AG09319 (cell line): Measurements from ENCODE around the gene CUBN.

ENCODE experiments used
- DNase-seq: peaks from one replicate; pipeline ENCODE4 v3.0.0-alpha.2; 2010; ENCODE audit warnings: low read depth; ENCODE audit errors: extremely low read depth
- TF ChIP-seq, protein P1 (sequence below): IDR thresholded peaks from 2 replicates; pipeline ENCODE4 v1.5.1; 2011; ENCODE audit warnings: low read depth, mild to moderate bottlenecking, inconsistent platforms, low read length, moderate library complexity

Gene CUBN

DNA sequence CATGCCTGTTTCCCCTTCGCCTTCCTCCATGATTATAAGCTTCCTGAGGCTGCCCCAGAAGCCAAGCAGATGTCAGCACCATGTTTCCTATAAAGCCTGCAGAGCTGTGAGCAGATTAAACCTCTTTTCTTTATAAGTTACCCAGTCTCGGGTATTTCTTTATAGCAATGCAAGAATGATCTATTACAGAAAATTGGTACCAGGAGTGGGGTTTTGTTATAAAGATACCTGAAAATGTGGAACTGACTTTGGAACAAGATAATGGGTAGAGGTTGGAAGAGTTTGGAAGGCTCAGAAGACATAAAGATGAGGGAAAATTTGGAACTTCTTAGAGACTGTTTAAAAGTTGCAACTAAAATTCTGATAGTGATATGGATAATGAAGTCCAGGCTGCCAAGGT lies 307.6 kb downstream of the CUBN start:
- DNase-seq: no peak
- TF ChIP-seq, protein P1, sequence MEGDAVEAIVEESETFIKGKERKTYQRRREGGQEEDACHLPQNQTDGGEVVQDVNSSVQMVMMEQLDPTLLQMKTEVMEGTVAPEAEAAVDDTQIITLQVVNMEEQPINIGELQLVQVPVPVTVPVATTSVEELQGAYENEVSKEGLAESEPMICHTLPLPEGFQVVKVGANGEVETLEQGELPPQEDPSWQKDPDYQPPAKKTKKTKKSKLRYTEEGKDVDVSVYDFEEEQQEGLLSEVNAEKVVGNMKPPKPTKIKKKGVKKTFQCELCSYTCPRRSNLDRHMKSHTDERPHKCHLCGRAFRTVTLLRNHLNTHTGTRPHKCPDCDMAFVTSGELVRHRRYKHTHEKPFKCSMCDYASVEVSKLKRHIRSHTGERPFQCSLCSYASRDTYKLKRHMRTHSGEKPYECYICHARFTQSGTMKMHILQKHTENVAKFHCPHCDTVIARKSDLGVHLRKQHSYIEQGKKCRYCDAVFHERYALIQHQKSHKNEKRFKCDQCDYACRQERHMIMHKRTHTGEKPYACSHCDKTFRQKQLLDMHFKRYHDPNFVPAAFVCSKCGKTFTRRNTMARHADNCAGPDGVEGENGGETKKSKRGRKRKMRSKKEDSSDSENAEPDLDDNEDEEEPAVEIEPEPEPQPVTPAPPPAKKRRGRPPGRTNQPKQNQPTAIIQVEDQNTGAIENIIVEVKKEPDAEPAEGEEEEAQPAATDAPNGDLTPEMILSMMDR: no peak

DNA sequence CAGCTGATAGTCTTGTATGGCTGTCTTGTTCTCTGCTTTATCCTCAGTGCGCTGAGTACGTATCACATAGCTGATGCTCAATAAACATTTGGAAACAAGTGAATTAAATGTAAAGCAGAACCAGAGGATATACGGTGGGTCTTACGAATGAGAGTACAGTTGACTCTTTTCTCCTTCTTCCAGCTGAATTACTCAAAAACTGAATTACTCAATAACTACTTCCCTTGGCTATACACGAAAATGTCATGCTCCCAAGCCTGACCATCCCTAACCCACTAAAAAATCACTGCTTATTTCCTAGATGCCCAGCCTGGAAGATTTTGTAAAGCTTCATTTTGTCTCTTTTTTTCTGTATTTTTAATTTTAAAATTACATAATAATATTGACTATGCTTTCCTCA lies 309.2 kb downstream of the CUBN start:
- DNase-seq: no peak
- TF ChIP-seq, protein P1: no peak

DNA sequence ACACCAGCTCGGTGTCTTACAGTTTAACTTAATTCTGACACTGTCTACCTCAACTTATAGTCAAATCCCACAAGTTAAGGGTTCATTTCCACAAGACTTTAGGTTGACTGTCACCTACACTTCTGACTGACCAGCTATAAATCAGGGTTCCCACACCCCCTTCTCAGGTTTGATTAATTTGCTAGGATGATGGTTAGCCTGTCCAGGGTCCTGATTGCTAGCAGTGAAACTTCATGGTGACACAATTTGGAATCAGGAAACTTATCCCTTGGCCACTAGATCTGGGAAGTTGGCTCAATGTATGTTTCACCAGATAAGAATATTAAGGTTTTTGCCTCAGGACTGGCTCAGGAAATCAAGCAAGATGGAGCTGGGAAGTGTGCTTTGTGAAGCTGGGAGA lies 309.6 kb downstream of the CUBN start:
- TF ChIP-seq, protein P1: no peak

GRCh38 chr10:16819436-16819835 lies 310.2 kb downstream of the CUBN start:
- DNase-seq: no peak
- TF ChIP-seq, protein P1: no peak

More for the DNA sequence above, 309.6 kb downstream of the CUBN start:
- DNase-seq: no peak

GRCh38 chr10:16819026-16819425 lies 310.6 kb downstream of the CUBN start:
- no peak for DNase-seq
- TF ChIP-seq, protein P1: no peak

GRCh38 chr10:16817125-16818019 lies 312.2 kb downstream of the CUBN start, which contains the start of gene RSU1:
TSS of gene RSU1 (minus strand) at chr10:16817424. CDS start at chr10:16817081, 343 bp downstream.
- TF ChIP-seq, protein P1: no peak
- peak; percentile 100 for DNase-seq

GRCh38 chr10:16816830-16817124 lies 312.8 kb downstream of the CUBN start:
- DNase-seq: no peak
- TF ChIP-seq, protein P1: no peak
